Measurements from ENCODE around the gene LRRC27.

Gene LRRC27

DNA sequence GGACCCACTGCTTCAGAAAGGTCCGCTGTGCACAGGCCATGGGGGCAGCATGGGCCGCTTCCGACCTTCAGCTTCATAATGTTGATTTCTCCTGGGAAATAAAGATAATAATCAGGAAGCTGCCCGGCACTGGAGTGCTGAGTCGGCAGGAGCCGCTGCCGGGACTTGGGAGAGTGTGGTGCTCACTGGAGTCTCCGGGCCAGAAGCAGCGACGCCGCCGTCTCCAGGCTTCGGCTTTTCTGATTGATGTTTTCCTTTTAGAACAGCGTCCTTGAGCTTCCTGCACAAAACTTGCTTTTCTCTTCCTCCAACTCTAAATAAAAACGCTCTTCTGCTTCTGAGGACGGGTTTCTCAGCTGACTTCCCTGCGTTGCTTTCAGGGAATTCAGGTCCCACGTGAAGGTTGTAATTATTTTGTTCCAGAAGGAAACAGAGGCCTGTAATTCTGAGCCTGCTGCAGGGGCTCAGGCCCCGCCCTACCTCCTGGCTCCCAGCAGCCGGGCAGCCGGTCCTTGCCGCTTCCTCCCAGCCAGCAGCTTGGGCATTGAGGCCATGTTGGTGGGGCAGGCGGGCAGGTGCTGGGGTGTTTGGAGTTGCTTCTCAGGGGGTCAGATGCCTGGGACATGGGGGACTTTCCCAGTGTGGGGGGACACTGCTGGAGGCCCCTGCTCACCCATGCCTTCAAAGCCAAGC is 79.7 kb downstream of the LRRC27 start:
- Mint-ChIP-seq H3K27me3 (no peaks in the 10 kb centered on the region), H3K4me1 (peaks cover 7% of the 10 kb centered on the region), H3K4me3 (no peak overlapping the region), H3K27ac (no peak overlapping the region), H3K36me3 (ENCODE audit: low read depth) (no peaks in the 10 kb centered on the region), H3K9me3 (no peaks in the 10 kb centered on the region)
- no peak for ATAC-seq
- no peak for DNase-seq

GRCh38 chr10:132412316-132413192 is 80.6 kb downstream of the LRRC27 start:
- Mint-ChIP-seq H3K27ac (no peak overlapping the region), H3K36me3 (ENCODE audit: low read depth) (no peaks in the 10 kb centered on the region), H3K9me3 (no peaks in the 10 kb centered on the region), H3K27me3 (no peaks in the 10 kb centered on the region), H3K4me1 (peaks cover 7% of the 10 kb centered on the region), H3K4me3 (no peak overlapping the region)
- DNase-seq (no peak), ATAC-seq (no peak)

DNA sequence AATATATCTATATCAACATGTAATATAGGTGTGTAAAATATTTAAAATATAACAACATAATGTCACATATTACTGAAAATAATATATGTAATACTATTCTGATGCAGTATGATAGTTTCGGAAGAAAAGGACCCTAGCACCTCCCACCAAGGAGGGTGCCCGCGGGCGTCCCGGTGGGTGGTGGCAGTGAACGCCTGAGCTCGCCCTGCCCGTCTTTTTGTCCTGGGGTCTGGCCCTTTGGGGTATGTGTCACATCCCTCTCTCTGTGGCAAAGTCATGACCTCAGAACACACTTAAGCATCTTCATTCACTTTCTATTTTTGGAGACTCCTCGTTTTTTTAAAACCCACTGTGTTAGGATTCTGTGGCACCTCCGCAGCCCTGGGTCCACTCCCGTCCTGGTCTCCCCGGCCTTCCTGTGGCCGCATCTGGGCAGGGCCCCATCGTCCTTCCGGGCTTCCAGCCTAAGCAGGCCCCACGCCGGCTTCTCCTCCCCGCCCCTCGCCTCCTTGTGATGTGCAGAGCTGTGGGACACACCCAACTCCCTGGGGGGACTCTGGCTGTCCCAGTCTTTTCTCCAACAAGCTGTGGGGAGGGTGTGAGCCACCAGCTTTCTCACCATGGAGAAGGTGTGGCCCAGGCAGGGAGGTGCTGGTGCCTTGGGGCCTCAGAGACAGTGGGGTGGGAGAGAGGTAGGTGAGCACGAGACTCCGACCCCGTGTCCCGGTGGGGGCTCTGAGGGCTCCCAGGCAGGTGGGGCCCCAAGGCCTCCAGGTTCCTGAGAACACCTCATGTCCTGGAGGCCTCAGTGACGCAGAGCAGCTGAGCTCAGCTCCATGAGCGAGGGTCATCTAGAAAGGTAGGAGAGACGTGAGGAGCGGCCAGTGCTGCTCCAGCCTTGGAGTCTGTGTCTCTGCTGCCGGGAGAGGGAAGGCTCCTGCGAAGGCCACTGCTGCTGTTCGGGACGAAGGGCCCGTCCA is 81.5 kb downstream of the LRRC27 start:
- Mint-ChIP-seq H3K36me3 (ENCODE audit: low read depth) (no peaks in the 10 kb centered on the region), H3K4me1 (peaks cover 4% of the 10 kb centered on the region), H3K27me3 (no peaks in the 10 kb centered on the region), H3K9me3 (no peaks in the 10 kb centered on the region), H3K4me3 (no peak overlapping the region), H3K27ac (no peak overlapping the region)
- DNase-seq (no peak), ATAC-seq (no peak)

DNA sequence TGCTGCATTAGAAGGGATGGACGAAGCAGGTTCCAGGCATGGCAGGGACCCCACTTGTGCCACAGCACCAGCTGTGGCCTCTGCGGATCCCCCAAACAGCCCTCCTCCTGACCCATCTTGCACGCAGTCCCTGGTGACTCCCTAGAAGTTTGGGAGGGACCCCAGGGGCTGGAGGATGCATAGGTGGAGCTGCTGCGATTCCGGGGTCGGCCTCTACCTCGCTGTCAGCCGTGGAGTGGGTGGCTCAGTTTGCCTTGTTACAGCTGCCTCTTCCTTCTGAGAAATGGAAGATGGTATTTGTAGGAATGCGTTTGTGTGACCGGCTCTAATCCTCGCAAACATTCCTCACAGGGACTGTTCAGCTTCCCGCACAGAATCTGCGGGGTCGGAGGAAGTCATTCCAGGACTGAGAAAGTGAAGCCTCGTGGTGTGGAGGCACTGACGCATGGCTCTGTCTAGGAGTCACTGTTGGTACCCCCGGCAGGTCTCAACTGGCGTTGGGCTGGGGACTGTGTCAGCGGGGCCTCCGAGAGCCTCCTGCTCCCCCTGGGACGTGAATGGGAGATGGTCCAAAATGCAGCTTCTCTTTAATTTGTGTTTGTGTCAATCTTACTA is 82.5 kb downstream of the LRRC27 start:
- DNase-seq, result no peak
- H3K36me3 Mint-ChIP-seq (ENCODE audit: low read depth), result no peaks in the 10 kb centered on the region
- no peak overlapping the region for H3K27ac Mint-ChIP-seq
- no peaks in the 10 kb centered on the region for H3K9me3 Mint-ChIP-seq
- H3K4me1 Mint-ChIP-seq, result peaks cover 7% of the 10 kb centered on the region
- no peak overlapping the region for H3K4me3 Mint-ChIP-seq
- no peaks in the 10 kb centered on the region for H3K27me3 Mint-ChIP-seq
- no peak for ATAC-seq

DNA sequence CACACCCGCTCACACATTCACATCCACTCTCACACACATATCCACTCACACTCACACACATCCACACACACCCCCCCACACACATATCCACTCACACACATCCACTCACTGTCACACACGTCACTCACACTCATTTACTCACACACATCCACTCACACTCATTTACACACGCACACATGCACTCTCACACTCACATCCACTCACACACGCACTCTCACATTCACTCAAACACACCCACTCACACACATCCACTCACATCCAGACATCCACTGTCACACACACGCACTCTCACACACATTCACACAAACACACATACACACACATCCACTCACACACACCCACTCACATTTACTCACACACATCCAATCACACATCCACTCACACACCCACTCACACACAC is 83.3 kb downstream of the LRRC27 start:
- no peak overlapping the region for H3K27ac Mint-ChIP-seq
- H3K27me3 Mint-ChIP-seq, result no peaks in the 10 kb centered on the region
- H3K4me1 Mint-ChIP-seq, result peaks cover 9% of the 10 kb centered on the region
- ATAC-seq (no peak), DNase-seq (no peak)
- no peaks in the 10 kb centered on the region for H3K9me3 Mint-ChIP-seq
- H3K36me3 Mint-ChIP-seq (ENCODE audit: low read depth), result no peaks in the 10 kb centered on the region
- H3K4me3 Mint-ChIP-seq, result no peak overlapping the region

DNA sequence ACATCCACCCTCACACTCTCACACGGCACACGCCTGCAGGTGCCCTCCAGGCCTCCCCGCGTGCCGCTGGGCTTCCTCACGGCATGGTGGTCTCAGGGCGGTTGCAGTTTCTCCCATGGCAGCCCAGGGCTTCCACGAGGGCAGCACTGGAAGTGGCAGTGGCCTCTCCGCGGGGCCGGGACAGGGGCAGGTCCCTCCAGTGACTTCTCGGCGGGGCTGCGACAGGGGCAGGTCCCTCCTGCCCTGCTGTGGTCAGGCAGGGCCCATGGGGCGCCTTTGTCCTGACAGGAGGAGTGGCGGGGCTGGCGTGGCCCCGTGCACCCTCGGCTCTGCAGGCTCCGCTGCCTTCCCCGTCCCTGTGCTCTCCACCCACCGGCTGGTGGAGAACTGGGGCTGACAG is 84.0 kb downstream of the LRRC27 start:
- Mint-ChIP-seq H3K36me3 (ENCODE audit: low read depth) (no peaks in the 10 kb centered on the region), H3K27ac (no peak overlapping the region), H3K4me3 (no peak overlapping the region), H3K4me1 (peaks cover 13% of the 10 kb centered on the region), H3K9me3 (no peaks in the 10 kb centered on the region), H3K27me3 (no peaks in the 10 kb centered on the region)
- ATAC-seq, result no peak
- DNase-seq, result no peak

DNA sequence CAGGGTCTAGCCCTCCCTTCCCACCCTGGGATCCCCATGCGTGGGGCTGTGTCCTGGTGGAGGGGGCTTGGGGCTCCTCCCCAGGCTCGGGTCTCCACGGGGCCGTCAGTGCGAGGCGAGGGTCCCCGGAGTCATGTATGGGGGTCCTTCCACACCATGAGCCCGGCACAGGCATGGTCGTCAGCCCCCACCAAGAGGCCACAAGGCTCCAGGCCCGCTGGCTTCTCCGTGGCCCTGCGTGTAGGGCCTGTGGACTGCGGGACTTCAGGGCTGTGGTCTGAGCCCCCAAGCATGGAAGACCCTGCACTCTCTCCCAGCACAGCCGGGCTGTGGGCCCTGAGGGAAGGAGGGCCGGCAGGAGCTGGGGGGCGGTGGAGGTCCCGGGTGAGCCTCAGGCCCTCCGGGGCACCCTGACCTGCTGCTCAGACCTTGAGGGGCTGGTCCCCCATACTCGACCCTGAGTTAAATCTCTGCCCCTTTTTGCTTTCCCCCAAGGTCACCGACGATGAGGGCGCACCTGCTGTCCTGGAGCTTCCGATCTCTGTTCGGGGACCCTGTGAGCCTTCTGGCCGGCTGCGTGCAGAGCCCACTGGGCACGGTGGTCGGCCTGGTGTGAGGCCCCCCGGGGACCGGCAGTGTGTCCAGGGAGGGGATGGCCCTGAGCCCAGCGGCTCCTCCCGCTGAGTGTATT is 84.7 kb downstream of the LRRC27 start:
- Mint-ChIP-seq H3K4me1 (peaks cover 20% of the 10 kb centered on the region), H3K27me3 (no peaks in the 10 kb centered on the region), H3K36me3 (ENCODE audit: low read depth) (no peaks in the 10 kb centered on the region), H3K27ac (no peak overlapping the region), H3K4me3 (no peak overlapping the region), H3K9me3 (no peaks in the 10 kb centered on the region)
- ATAC-seq (no peak), DNase-seq (no peak)

DNA sequence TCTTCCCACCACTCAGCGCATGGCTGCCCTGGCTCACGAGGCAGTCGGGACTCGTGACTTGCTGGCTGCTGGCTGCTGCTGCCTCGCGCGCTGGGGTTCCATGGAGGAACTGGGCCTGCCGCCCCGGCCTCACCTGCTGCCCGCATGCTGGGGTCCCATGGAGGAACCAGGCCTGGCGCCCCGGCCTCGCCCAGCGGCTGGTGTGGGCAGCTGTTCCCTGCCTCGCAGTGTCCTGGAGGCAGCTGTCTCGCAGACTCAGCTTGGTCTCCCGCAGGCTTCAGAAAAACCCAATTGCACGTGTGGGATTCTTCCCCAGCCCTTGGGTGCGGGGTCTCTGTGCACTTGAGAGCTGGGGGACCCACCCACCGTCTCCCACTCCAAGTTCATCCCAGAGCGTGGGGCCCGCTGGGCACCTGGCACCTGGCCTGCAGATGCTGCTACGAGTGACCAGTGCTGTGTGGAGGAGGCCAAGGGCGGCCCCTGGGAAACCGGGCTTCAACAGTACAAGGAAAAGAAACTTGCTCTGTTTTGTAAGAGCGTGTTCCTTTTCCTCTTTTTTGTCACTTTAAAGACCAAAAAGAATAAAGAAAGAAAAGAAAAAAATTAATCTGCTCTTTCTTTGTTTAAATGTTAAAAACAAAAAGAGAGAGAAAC is 85.4 kb downstream of the LRRC27 start:
- Mint-ChIP-seq H3K9me3 (no peaks in the 10 kb centered on the region), H3K27ac (no peak overlapping the region), H3K36me3 (ENCODE audit: low read depth) (no peaks in the 10 kb centered on the region), H3K4me1 (peaks cover 23% of the 10 kb centered on the region), H3K27me3 (no peaks in the 10 kb centered on the region), H3K4me3 (no peak overlapping the region)
- no peak for DNase-seq
- no peak for ATAC-seq

GRCh38 chr10:132417957-132418441 is 86.0 kb downstream of the LRRC27 start:
- H3K27me3 Mint-ChIP-seq, result no peaks in the 10 kb centered on the region
- H3K36me3 Mint-ChIP-seq (ENCODE audit: low read depth), result no peaks in the 10 kb centered on the region
- H3K9me3 Mint-ChIP-seq, result no peaks in the 10 kb centered on the region
- DNase-seq (no peak), ATAC-seq (no peak)
- peaks cover 29% of the 10 kb centered on the region for H3K4me1 Mint-ChIP-seq
- no peak overlapping the region for H3K27ac Mint-ChIP-seq
- no peak overlapping the region for H3K4me3 Mint-ChIP-seq

DNA sequence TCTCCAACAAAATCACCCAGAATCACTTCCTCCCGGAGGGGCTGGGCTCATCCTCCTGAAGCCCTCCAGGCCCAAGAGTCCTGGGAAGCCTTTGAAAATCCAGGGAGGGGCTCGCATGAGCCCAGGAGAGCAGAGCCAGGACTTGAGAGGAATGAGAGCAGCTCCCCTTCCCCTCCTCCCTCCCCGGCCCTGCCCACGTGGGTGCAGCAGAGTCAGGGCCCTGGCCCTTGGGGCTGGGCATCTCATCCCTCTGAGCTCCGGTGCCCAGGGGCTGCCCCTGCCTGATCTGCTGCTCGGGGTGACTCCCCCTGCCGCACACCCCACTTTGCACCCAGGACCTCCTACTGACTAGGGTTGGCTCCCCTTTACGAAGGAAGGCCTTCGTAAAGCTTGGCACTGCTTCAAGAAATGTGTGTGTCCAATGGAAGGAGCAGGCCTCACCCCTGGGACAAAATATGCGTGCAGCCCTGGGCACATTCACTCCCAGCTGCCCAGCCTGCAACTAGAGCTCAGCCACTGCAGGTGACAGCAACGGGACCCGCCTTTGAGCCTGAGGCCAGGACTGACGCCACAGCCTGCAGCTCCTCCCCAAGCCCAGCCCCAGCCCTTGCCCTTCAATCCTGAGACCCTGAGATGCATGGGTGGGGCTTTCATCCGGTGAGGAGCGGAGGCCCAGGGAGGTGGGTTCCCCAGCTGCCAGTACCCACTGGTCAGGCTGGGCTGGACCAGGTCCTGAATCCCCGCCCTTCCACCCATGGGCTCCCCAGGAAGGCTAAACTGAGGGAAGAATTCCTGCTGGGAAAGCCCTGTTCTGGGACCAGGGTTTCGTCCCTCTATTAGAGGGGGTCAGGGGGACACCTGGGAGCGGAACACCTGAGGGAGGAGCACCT is 86.8 kb downstream of the LRRC27 start:
- Mint-ChIP-seq H3K27me3 (no peaks in the 10 kb centered on the region), H3K9me3 (no peaks in the 10 kb centered on the region), H3K4me1 (peaks cover 34% of the 10 kb centered on the region), H3K36me3 (ENCODE audit: low read depth) (no peaks in the 10 kb centered on the region), H3K27ac (no peak overlapping the region), H3K4me3 (no peak overlapping the region)
- ATAC-seq, result no peak
- DNase-seq, result no peak

GRCh38 chr10:132419538-132420468 is 87.8 kb downstream of the LRRC27 start:
- Mint-ChIP-seq H3K4me3 (no peak overlapping the region), H3K27ac (no peak overlapping the region), H3K27me3 (no peaks in the 10 kb centered on the region), H3K4me1 (peaks cover 34% of the 10 kb centered on the region), H3K9me3 (no peaks in the 10 kb centered on the region), H3K36me3 (ENCODE audit: low read depth) (no peaks in the 10 kb centered on the region)
- DNase-seq, result no peak
- no peak for ATAC-seq
